Keratinocyte (primary cell): Measurements from ENCODE around the gene CTAGE9. TPM values are rescaled to one million over a fixed set of nuclear protein-coding genes. Genes with fewer than 3 reads are reported as not detected.

Source experiments
- DNase-seq: peaks from one replicate; pipeline ENCODE4 v3.0.0-alpha.2; 2011; ENCODE audit warnings: low read depth, missing footprints, low spot score
- FAIRE-seq: peaks from 2 replicates; lab custom pipeline; 2011; peaks lifted over from hg19 to GRCh38; lab: Jason Lieb, UNC
- H2AFZ ChIP-seq: 2 replicates; pipeline ENCODE4 v1.6.0; 2012; ENCODE audit warnings: low read length, control low read depth, inconsistent platforms; ENCODE audit not compliant: control insufficient read depth
- H3K27ac ChIP-seq: 2 replicates; pipeline ENCODE4 v1.5.1; 2011; ENCODE audit warnings: low read length; ENCODE audit not compliant: control insufficient read depth, insufficient read depth
- H3K27me3 ChIP-seq: 3 replicates; pipeline ENCODE4 v1.6.0; 2011; ENCODE audit warnings: low read length; ENCODE audit not compliant: control insufficient read depth, insufficient read depth; ENCODE audit errors: extremely low read depth
- H3K36me3 ChIP-seq, 2 experiments: 2 replicates in 1 of 2; 3 replicates in 1 of 2; pipeline ENCODE4 v1.5.1; 2011; ENCODE audit warnings: low read length in 2 of 2, mild to moderate bottlenecking in 1 of 2; ENCODE audit not compliant: control insufficient read depth in 2 of 2, insufficient read depth in 2 of 2; ENCODE audit errors: extremely low read depth in 1 of 2
- H3K4me1 ChIP-seq: 3 replicates; pipeline ENCODE4 v1.5.1; 2011; ENCODE audit warnings: low read length; ENCODE audit not compliant: control insufficient read depth, insufficient read depth; ENCODE audit errors: extremely low read depth
- H3K4me2 ChIP-seq: 3 replicates; pipeline ENCODE4 v1.6.0; 2011; ENCODE audit warnings: low read depth, low read length; ENCODE audit not compliant: control insufficient read depth, insufficient read depth; ENCODE audit errors: extremely low read depth
- H3K4me3 ChIP-seq, 3 experiments: fragments of 200-600 bp in 1 of 3; sonication (generic) in 1 of 3; 2 replicates in 2 of 3; 3 replicates in 1 of 3; pipeline ENCODE4 v1.5.1; 2011 to 2016; ENCODE audit warnings: low read length in 3 of 3, mild to moderate bottlenecking in 3 of 3, control low read depth in 2 of 3, inconsistent platforms in 1 of 3, low read depth in 1 of 3, mixed read lengths in 1 of 3, mixed run types in 1 of 3, moderate library complexity in 1 of 3; ENCODE audit not compliant: control insufficient read depth in 2 of 3, insufficient read depth in 2 of 3; ENCODE audit errors: extremely low read depth in 1 of 3
- H3K79me2 ChIP-seq: 2 replicates; pipeline ENCODE4 v1.6.0; 2012; ENCODE audit warnings: low read length; ENCODE audit not compliant: control insufficient read depth, insufficient read depth
- H3K9ac ChIP-seq: 3 replicates; pipeline ENCODE4 v1.6.0; 2011; ENCODE audit warnings: low read length; ENCODE audit not compliant: control insufficient read depth, insufficient read depth; ENCODE audit errors: extremely low read depth
- H3K9me1 ChIP-seq: 3 replicates; pipeline ENCODE4 v1.6.0; 2011; ENCODE audit warnings: low read length; ENCODE audit not compliant: control insufficient read depth, insufficient read depth; ENCODE audit errors: extremely low read depth
- H3K9me3 ChIP-seq: 2 replicates; pipeline ENCODE4 v1.5.1; 2012; ENCODE audit warnings: low read depth, low read length; ENCODE audit not compliant: control insufficient read depth
- H4K20me1 ChIP-seq: 3 replicates; pipeline ENCODE4 v1.6.0; 2011; ENCODE audit warnings: low read length; ENCODE audit not compliant: control insufficient read depth, insufficient read depth; ENCODE audit errors: extremely low read depth
- EZH2 ChIP-seq: IDR thresholded peaks from one replicate; pipeline ENCODE4 v1.6.1; 2012; ENCODE audit warnings: inconsistent platforms, mild to moderate bottlenecking, low read length, moderate library complexity
- dilution Hi-C: fragments of 300-500 bp; cut with MboI; formaldehyde crosslinking; loops from one replicate; pipeline ENCODE4 v1.7.0; 2020; ENCODE audit warnings: low sequenced_read_pairs; ENCODE audit not compliant: extremely low pct_ligation_motif_present
- polyA plus RNA-seq, 5 experiments: library from polyadenylated mRNA; depleted of rRNA in 3 of 5; stranded (reverse) in 3 of 5; stranded (forward) in 1 of 5; unstranded in 1 of 5; fragments of >200 nt; gene quantifications; 1 replicate in 1 of 5; 2 replicates in 3 of 5; 3 replicates in 1 of 5; pipeline versions ENCODE4 v1.2.1 to v1.2.3, GENCODE V29; 2011 to 2012; ENCODE audit warnings: missing spikeins in 2 of 5, low read depth in 1 of 5, low replicate concordance in 1 of 5
- TF ChIP-seq, protein P1 (sequence below), 3 experiments: IDR thresholded peaks in 1 of 3; conservative IDR thresholded peaks in 1 of 3; optimal IDR thresholded peaks in 1 of 3; 2 replicates in 2 of 3; 3 replicates in 1 of 3; pipeline versions ENCODE3 to v1.5.1; 2011; ENCODE audit warnings: low read length in 3 of 3, mild to moderate bottlenecking in 3 of 3, moderate library complexity in 2 of 3, control low read depth in 1 of 3, inconsistent platforms in 1 of 3; ENCODE audit not compliant: insufficient read depth in 2 of 3; ENCODE audit errors: extremely low read depth in 1 of 3

CTAGE9 gene
- polyA plus RNA-seq, 1 donor (not counting 4 experiments of a cell fraction or from before 2014, with no cell fraction given) = not detected

- H2AFZ ChIP-seq = no peak overlapping the region
- H3K9me1 ChIP-seq = no peaks in the 10 kb centered on the region
- dilution Hi-C loops = no loop called here
- no peaks in the 10 kb centered on the region for H4K20me1 ChIP-seq
- FAIRE-seq (no peak), DNase-seq (no peak)
- no peak for TF ChIP-seq EZH2
- TF ChIP-seq, protein P1, sequence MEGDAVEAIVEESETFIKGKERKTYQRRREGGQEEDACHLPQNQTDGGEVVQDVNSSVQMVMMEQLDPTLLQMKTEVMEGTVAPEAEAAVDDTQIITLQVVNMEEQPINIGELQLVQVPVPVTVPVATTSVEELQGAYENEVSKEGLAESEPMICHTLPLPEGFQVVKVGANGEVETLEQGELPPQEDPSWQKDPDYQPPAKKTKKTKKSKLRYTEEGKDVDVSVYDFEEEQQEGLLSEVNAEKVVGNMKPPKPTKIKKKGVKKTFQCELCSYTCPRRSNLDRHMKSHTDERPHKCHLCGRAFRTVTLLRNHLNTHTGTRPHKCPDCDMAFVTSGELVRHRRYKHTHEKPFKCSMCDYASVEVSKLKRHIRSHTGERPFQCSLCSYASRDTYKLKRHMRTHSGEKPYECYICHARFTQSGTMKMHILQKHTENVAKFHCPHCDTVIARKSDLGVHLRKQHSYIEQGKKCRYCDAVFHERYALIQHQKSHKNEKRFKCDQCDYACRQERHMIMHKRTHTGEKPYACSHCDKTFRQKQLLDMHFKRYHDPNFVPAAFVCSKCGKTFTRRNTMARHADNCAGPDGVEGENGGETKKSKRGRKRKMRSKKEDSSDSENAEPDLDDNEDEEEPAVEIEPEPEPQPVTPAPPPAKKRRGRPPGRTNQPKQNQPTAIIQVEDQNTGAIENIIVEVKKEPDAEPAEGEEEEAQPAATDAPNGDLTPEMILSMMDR (optimal IDR thresholded peaks at IDR 0.05 in 1 of 3, IDR thresholded peaks at IDR 0.05 in 1 of 3, conservative IDR thresholded peaks at IDR 0.05 in 1 of 3; ENCODE audit: extremely low read depth in 1 of 3, insufficient read depth in 2 of 3, low read length in 3 of 3) = no peak
- H3K36me3 ChIP-seq = no peaks in the 10 kb centered on the region
- H3K27me3 ChIP-seq = no peaks in the 10 kb centered on the region
- no peaks in the 10 kb centered on the region for H3K79me2 ChIP-seq
- no peak overlapping the region for H3K27ac ChIP-seq
- no peak overlapping the region for H3K9ac ChIP-seq
- H3K4me2 ChIP-seq = no peak overlapping the region
- H3K4me3 ChIP-seq = no peak overlapping the region
- no peaks in the 10 kb centered on the region for H3K4me1 ChIP-seq
- H3K9me3 ChIP-seq = no peaks in the 10 kb centered on the region
Measured at GRCh38 chr6:131681585-131681984, 29.2 kb downstream of the CTAGE9 start.

DNA sequence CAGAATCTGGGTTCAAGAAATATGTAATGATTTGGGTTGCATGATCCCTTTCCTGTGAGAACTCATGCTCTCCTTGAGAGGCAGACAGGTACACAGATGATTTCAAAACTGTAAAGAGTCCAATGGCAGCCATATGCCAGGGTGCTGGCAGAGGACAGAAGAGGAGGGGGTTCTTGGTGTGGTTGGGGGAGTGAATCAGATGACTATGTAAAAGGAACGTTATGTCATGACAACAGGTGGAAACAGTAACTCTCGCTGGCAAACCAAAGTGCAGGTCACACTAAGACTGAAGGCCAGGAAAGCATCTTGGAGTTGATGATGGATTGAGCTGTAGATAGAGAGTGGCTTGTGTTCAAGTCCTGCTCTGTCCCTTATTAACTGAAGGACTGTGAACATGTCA is 29.9 kb downstream of the CTAGE9 start:
- no peaks in the 10 kb centered on the region for H4K20me1 ChIP-seq
- H3K4me3 ChIP-seq = no peak overlapping the region
- H3K27ac ChIP-seq = no peak overlapping the region
- no peaks in the 10 kb centered on the region for H3K9me1 ChIP-seq
- DNase-seq (no peak), FAIRE-seq (no peak)
- no peak overlapping the region for H2AFZ ChIP-seq
- dilution Hi-C loops = no loop called here
- no peak overlapping the region for H3K9ac ChIP-seq
- no peaks in the 10 kb centered on the region for H3K79me2 ChIP-seq
- no peaks in the 10 kb centered on the region for H3K36me3 ChIP-seq
- H3K9me3 ChIP-seq = no peaks in the 10 kb centered on the region
- TF ChIP-seq EZH2 = no peak
- TF ChIP-seq, protein P1 (optimal IDR thresholded peaks at IDR 0.05 in 1 of 3, IDR thresholded peaks at IDR 0.05 in 1 of 3, conservative IDR thresholded peaks at IDR 0.05 in 1 of 3; ENCODE audit: extremely low read depth in 1 of 3, insufficient read depth in 2 of 3, low read length in 3 of 3) = no peak
- H3K27me3 ChIP-seq = no peaks in the 10 kb centered on the region
- no peaks in the 10 kb centered on the region for H3K4me1 ChIP-seq
- no peak overlapping the region for H3K4me2 ChIP-seq
